ENCODE measurements around the gene FYCO1. TPM values are rescaled to one million over a fixed set of nuclear protein-coding genes. Genes with fewer than 3 reads are reported as not detected.

Gene FYCO1
- total and polyA plus RNA-seq, 2 of the 8 experiments (the other 6 are each of a cell fraction or from before 2014, with no cell fraction given): 4.8 to 10.8 TPM

DNA sequence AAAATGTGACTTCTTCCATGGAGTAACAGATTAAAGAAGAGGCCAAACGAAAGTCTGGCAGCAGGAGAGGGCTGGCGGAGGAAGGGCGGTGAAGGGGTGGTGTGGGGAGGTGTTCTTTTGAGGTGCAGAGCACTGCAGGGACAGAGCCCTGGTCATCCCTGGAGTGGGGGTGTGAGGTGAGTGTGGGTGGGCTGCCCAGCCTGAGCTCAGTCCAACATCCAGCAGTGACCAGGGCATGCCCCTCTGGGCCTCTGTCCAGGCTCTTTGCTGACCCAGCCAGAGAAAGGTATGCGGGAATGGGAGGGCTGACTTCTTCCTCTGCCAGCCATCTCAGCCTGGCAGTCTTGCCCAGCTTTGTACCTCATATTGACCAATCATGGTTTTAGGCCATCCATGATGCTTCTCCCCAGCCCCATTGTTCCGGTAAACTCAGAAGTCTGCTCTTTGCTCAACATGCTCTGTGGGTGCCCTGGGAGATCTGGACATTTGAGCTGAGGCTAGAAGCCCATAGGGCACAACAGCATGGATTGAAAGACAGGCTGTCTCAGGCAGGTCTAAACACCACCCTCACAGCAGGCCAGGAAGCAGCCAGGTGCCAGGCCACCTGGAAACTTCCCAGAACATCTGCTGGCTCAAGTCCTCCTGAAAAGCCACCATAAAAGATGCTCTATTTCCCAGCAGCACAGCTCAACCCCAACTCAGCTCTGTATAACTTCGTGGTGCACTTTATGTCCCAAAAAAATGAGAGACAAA lies 78.3 kb downstream of the FYCO1 start (continued):
- TF ChIP-seq, protein P1, sequence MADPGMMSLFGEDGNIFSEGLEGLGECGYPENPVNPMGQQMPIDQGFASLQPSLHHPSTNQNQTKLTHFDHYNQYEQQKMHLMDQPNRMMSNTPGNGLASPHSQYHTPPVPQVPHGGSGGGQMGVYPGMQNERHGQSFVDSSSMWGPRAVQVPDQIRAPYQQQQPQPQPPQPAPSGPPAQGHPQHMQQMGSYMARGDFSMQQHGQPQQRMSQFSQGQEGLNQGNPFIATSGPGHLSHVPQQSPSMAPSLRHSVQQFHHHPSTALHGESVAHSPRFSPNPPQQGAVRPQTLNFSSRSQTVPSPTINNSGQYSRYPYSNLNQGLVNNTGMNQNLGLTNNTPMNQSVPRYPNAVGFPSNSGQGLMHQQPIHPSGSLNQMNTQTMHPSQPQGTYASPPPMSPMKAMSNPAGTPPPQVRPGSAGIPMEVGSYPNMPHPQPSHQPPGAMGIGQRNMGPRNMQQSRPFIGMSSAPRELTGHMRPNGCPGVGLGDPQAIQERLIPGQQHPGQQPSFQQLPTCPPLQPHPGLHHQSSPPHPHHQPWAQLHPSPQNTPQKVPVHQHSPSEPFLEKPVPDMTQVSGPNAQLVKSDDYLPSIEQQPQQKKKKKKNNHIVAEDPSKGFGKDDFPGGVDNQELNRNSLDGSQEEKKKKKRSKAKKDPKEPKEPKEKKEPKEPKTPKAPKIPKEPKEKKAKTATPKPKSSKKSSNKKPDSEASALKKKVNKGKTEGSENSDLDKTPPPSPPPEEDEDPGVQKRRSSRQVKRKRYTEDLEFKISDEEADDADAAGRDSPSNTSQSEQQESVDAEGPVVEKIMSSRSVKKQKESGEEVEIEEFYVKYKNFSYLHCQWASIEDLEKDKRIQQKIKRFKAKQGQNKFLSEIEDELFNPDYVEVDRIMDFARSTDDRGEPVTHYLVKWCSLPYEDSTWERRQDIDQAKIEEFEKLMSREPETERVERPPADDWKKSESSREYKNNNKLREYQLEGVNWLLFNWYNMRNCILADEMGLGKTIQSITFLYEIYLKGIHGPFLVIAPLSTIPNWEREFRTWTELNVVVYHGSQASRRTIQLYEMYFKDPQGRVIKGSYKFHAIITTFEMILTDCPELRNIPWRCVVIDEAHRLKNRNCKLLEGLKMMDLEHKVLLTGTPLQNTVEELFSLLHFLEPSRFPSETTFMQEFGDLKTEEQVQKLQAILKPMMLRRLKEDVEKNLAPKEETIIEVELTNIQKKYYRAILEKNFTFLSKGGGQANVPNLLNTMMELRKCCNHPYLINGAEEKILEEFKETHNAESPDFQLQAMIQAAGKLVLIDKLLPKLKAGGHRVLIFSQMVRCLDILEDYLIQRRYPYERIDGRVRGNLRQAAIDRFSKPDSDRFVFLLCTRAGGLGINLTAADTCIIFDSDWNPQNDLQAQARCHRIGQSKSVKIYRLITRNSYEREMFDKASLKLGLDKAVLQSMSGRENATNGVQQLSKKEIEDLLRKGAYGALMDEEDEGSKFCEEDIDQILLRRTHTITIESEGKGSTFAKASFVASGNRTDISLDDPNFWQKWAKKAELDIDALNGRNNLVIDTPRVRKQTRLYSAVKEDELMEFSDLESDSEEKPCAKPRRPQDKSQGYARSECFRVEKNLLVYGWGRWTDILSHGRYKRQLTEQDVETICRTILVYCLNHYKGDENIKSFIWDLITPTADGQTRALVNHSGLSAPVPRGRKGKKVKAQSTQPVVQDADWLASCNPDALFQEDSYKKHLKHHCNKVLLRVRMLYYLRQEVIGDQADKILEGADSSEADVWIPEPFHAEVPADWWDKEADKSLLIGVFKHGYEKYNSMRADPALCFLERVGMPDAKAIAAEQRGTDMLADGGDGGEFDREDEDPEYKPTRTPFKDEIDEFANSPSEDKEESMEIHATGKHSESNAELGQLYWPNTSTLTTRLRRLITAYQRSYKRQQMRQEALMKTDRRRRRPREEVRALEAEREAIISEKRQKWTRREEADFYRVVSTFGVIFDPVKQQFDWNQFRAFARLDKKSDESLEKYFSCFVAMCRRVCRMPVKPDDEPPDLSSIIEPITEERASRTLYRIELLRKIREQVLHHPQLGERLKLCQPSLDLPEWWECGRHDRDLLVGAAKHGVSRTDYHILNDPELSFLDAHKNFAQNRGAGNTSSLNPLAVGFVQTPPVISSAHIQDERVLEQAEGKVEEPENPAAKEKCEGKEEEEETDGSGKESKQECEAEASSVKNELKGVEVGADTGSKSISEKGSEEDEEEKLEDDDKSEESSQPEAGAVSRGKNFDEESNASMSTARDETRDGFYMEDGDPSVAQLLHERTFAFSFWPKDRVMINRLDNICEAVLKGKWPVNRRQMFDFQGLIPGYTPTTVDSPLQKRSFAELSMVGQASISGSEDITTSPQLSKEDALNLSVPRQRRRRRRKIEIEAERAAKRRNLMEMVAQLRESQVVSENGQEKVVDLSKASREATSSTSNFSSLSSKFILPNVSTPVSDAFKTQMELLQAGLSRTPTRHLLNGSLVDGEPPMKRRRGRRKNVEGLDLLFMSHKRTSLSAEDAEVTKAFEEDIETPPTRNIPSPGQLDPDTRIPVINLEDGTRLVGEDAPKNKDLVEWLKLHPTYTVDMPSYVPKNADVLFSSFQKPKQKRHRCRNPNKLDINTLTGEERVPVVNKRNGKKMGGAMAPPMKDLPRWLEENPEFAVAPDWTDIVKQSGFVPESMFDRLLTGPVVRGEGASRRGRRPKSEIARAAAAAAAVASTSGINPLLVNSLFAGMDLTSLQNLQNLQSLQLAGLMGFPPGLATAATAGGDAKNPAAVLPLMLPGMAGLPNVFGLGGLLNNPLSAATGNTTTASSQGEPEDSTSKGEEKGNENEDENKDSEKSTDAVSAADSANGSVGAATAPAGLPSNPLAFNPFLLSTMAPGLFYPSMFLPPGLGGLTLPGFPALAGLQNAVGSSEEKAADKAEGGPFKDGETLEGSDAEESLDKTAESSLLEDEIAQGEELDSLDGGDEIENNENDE (IDR thresholded peaks at IDR 0.05; ENCODE audit: insufficient replicate concordance, low read length): no peak
- TF ChIP-seq HDAC2 (IDR thresholded peaks at IDR 0.05; ENCODE audit: borderline replicate concordance in 1 of 2, low read depth in 2 of 2, low read length in 2 of 2) (no peak), POLR2AphosphoS5 (IDR thresholded peaks at IDR 0.05; ENCODE audit: low read depth, low read length) (no peak)
